ENCODE measurements around the gene GPC6.
"Not testable (repeated sequence)": the region's sequence is repeated elsewhere in the genome, so short reads cannot be mapped to it uniquely, and the experiment has no call there.

GPC6 gene

DNA sequence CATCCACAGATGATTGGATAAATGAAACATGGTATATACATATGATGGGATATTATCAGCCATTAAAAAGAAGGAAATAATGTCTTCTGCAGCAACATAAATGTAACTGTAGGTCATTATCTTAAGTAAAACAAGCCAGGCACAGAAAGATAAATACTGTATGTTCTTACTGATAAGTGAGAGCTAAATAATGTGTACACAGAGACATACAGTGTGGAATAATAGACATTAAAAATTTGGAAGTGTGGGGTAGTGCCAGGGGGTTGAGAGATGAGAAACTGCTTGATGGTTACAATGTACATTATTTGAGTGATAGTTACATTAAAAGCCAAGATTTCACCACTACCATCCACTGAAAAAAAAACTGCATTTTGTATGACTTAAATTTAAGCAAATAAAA is 26.0 kb upstream of the GPC6 start:
- H3K4me3 ChIP-seq (ENCODE audit: low read depth, low read length) = no peak overlapping the region
- TF ChIP-seq, protein P1, sequence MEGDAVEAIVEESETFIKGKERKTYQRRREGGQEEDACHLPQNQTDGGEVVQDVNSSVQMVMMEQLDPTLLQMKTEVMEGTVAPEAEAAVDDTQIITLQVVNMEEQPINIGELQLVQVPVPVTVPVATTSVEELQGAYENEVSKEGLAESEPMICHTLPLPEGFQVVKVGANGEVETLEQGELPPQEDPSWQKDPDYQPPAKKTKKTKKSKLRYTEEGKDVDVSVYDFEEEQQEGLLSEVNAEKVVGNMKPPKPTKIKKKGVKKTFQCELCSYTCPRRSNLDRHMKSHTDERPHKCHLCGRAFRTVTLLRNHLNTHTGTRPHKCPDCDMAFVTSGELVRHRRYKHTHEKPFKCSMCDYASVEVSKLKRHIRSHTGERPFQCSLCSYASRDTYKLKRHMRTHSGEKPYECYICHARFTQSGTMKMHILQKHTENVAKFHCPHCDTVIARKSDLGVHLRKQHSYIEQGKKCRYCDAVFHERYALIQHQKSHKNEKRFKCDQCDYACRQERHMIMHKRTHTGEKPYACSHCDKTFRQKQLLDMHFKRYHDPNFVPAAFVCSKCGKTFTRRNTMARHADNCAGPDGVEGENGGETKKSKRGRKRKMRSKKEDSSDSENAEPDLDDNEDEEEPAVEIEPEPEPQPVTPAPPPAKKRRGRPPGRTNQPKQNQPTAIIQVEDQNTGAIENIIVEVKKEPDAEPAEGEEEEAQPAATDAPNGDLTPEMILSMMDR (IDR thresholded peaks at IDR 0.05; ENCODE audit: low read depth, low read length) = no peak

- TF ChIP-seq, protein P1 (IDR thresholded peaks at IDR 0.05; ENCODE audit: low read depth, low read length) = no peak
- no peak overlapping the region for H3K4me3 ChIP-seq (ENCODE audit: low read depth, low read length)
These were observed 24.5 kb upstream of the GPC6 start for GRCh38 chr13:93201992-93202558.

GRCh38 chr13:93206778-93207392 is 19.7 kb upstream of the GPC6 start:
- not testable (repeated sequence) for H3K4me3 ChIP-seq (ENCODE audit: low read depth, low read length)

GRCh38 chr13:93216122-93216521 is 10.5 kb upstream of the GPC6 start:
- TF ChIP-seq, protein P1 (IDR thresholded peaks at IDR 0.05; ENCODE audit: low read depth, low read length) = no peak
- H3K4me3 ChIP-seq (ENCODE audit: low read depth, low read length) = no peak overlapping the region

- H3K4me3 ChIP-seq (ENCODE audit: low read depth, low read length) = no peak overlapping the region
- TF ChIP-seq, protein P1 (IDR thresholded peaks at IDR 0.05; ENCODE audit: low read depth, low read length) = no peak
These were observed 8.8 kb upstream of the GPC6 start for GRCh38 chr13:93217721-93218261.

DNA sequence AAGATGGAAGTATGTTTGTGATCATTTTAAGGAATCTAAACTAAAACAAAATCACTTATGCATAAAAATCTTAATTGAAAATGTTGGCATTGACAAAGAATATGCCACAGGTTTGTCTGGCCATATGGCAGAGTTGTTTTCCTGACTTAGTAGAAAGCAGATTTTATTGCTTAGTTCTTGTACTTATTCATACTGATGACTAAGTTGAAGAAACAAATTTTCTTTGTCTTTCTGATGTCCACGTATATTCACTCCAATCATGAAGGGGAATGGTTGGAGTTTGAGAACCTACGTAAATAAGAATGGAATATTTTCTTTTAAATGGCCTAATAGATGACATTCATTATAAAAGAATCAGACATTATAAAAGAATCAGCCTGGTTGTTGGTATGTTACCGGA is 8.0 kb upstream of the GPC6 start:
- TF ChIP-seq, protein P1 (IDR thresholded peaks at IDR 0.05; ENCODE audit: low read depth, low read length) = no peak
- H3K4me3 ChIP-seq (ENCODE audit: low read depth, low read length) = no peak overlapping the region

DNA sequence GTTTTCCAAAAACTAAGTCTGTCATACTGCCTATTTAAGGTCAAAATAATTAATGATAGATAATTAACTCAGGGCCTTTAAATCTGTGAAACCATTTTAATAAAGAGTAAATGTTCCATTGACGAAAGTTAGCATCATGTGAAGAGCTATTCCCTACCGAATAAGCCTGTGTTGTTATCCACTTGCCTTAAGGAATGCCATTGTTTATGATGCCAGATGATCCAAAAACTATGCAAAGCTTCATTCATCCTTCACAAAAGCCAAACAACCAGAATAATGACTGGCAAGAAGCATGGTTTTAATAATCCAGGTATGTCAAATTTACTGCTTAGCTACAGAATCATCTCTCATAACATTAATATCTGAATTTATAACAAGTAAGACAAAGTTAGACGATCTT is 6.5 kb upstream of the GPC6 start:
- no peak overlapping the region for H3K4me3 ChIP-seq (ENCODE audit: low read depth, low read length)
- TF ChIP-seq, protein P1 (IDR thresholded peaks at IDR 0.05; ENCODE audit: low read depth, low read length) = no peak

All from WI38 (cell line).